ENCODE results near the gene HEYL.

Gene HEYL

GRCh38 chr1:39676948-39677548, 37.6 kb upstream of the HEYL start:
- no peak for DNase-seq (ENCODE audit: low read depth)

GRCh38 chr1:39675220-39675619, 35.8 kb upstream of the HEYL start:
- no peak for DNase-seq (ENCODE audit: low read depth)
- TF ChIP-seq CTCF (IDR thresholded peaks at IDR 0.05; ENCODE audit: low read depth, low read length, missing control alignments), result no peak
- H3K4me3 ChIP-seq (ENCODE audit: low read depth, low read length), result no peak overlapping the region

More at GRCh38 chr1:39676948-39677548, 37.6 kb upstream of the HEYL start:
- no peak overlapping the region for H3K4me3 ChIP-seq (ENCODE audit: low read depth, low read length)
- TF ChIP-seq CTCF (IDR thresholded peaks at IDR 0.05; ENCODE audit: low read depth, low read length, missing control alignments), result no peak

GRCh38 chr1:39673215-39673614, 33.8 kb upstream of the HEYL start:
- no peak for TF ChIP-seq CTCF (IDR thresholded peaks at IDR 0.05; ENCODE audit: low read depth, low read length, missing control alignments)
- no peak for DNase-seq (ENCODE audit: low read depth)
- no peak overlapping the region for H3K4me3 ChIP-seq (ENCODE audit: low read depth, low read length)

- peak; percentile 55 for TF ChIP-seq CTCF (IDR thresholded peaks at IDR 0.05; ENCODE audit: low read depth, low read length, missing control alignments)
- no peak for DNase-seq (ENCODE audit: low read depth)
- H3K4me3 ChIP-seq (ENCODE audit: low read depth, low read length), result peak overlapping the region; percentile 62
Observed at GRCh38 chr1:39672551-39672947, 33.1 kb upstream of the HEYL start.

- no peak for TF ChIP-seq CTCF (IDR thresholded peaks at IDR 0.05; ENCODE audit: low read depth, low read length, missing control alignments)
- no peak for DNase-seq (ENCODE audit: low read depth)
- H3K4me3 ChIP-seq (ENCODE audit: low read depth, low read length), result peak within 1 kb of the TSS; percentile 62
Observed at GRCh38 chr1:39671793-39672550, 32.5 kb upstream of the HEYL start, which contains the start of gene NT5C1A. NT5C1A (minus strand) TSS chr1:39672107; CDS start chr1:39672038, 69 bp downstream.

- TF ChIP-seq CTCF (IDR thresholded peaks at IDR 0.05; ENCODE audit: low read depth, low read length, missing control alignments), result no peak
- no peak for DNase-seq (ENCODE audit: low read depth)
- peak overlapping the region; percentile 62 for H3K4me3 ChIP-seq (ENCODE audit: low read depth, low read length)
Observed at GRCh38 chr1:39671433-39671792, 32.0 kb upstream of the HEYL start.
